Ishikawa (cell line): Measurements from ENCODE around the gene NAB1.

ENCODE experiments used
- CEBPB ChIP-seq: IDR thresholded peaks from 2 replicates; pipeline ENCODE4 v1.6.1; 2012
- CREB1 ChIP-seq: IDR thresholded peaks from 2 replicates; pipeline ENCODE4 v1.6.1; 2012; ENCODE audit warnings: low read depth
- EP300 ChIP-seq: IDR thresholded peaks from 2 replicates; pipeline ENCODE4 v1.6.1; 2012; ENCODE audit warnings: borderline replicate concordance
- FOXM1 ChIP-seq: IDR thresholded peaks from 2 replicates; pipeline ENCODE4 v1.6.1; 2012; ENCODE audit warnings: low read depth, borderline replicate concordance
- RAD21 ChIP-seq: IDR thresholded peaks from 2 replicates; pipeline ENCODE4 v1.6.1; 2012; ENCODE audit warnings: low read depth
- REST ChIP-seq: IDR thresholded peaks from 2 replicates; pipeline ENCODE4 v1.6.1; 2012; ENCODE audit warnings: low read depth, mild to moderate bottlenecking
- TAF1 ChIP-seq: IDR thresholded peaks from 2 replicates; pipeline ENCODE4 v1.6.1; 2012; ENCODE audit warnings: low read depth, mild to moderate bottlenecking
- TCF12 ChIP-seq: IDR thresholded peaks from 2 replicates; pipeline ENCODE4 v1.6.1; 2012; ENCODE audit warnings: low read depth
- USF1 ChIP-seq: IDR thresholded peaks from 2 replicates; pipeline ENCODE4 v1.6.1; 2012
- YY1 ChIP-seq: IDR thresholded peaks from 2 replicates; pipeline ENCODE4 v1.6.1; 2012; ENCODE audit warnings: low read depth
- ZBTB7A ChIP-seq: IDR thresholded peaks from 2 replicates; pipeline ENCODE4 v1.6.1; 2012; ENCODE audit warnings: low read depth
- TF ChIP-seq, protein P1 (sequence below): IDR thresholded peaks from 2 replicates; pipeline ENCODE4 v1.6.1; 2012

GRCh38 chr2:190664240-190664639 is 15.4 kb downstream of the NAB1 start:
- TF ChIP-seq EP300 (no peak), CEBPB (no peak), USF1 (no peak), RAD21 (no peak), FOXM1 (no peak), CREB1 (no peak), YY1 (no peak), TAF1 (no peak), REST (no peak), TCF12 (no peak), ZBTB7A (no peak)
- TF ChIP-seq, protein P1, sequence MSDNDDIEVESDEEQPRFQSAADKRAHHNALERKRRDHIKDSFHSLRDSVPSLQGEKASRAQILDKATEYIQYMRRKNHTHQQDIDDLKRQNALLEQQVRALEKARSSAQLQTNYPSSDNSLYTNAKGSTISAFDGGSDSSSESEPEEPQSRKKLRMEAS: no peak
